IMR-90 (cell line): ENCODE results near the gene CCL27. TPM values are rescaled to one million over a fixed set of nuclear protein-coding genes. Genes with fewer than 3 reads are reported as not detected.

Experiments used
- ATAC-seq: fragments of 200-7000 bp; cut with Tn5 transposase; 2 replicates; pipeline ENCODE4 v1.9.1; 2020; ENCODE audit warnings: low read depth, mild to moderate bottlenecking, moderate library complexity
- BruUV-seq: library from RNA; stranded (reverse); fragments of 400-500 nt; replicated peaks from 2 replicates; lab custom pipeline; 2021; lab: Mats Ljungman, UMichigan
- CTCF ChIA-PET: fragments of 300-600 bp; formaldehyde crosslinking; extraction: SDS; loops from one replicate; lab custom pipeline; 2021; ENCODE audit warnings: antibody characterized with exemption; lab: Yijun Ruan, JAX
- POLR2A ChIA-PET: fragments of 300-600 bp; sonication (Branson Sonifier 250); formaldehyde crosslinking; loops from one replicate; lab custom pipeline; 2022; ENCODE audit warnings: antibody characterized with exemption; ENCODE audit not compliant: unreplicated experiment; lab: Charles Lee
- DNase-seq: peaks from one replicate; pipeline ENCODE4 v3.0.0; 2013
- H2AFZ ChIP-seq: replicated peaks from 2 replicates; pipeline ENCODE3; 2013; ENCODE audit warnings: low read length, mild to moderate bottlenecking; ENCODE audit not compliant: poor library complexity
- H2AK5ac ChIP-seq: 2 replicates; pipeline ENCODE4 v1.6.1; 2013; ENCODE audit warnings: low read depth, low read length, inconsistent platforms
- H2AK9ac ChIP-seq: replicated peaks from 2 replicates; pipeline ENCODE3; 2013; ENCODE audit warnings: mild to moderate bottlenecking, low read depth, low read length, moderate library complexity; ENCODE audit not compliant: poor library complexity
- H2BK120ac ChIP-seq: 2 replicates; pipeline ENCODE4 v1.6.1; 2013; ENCODE audit warnings: low read depth, low read length, inconsistent platforms
- H2BK15ac ChIP-seq: 3 replicates; pipeline ENCODE4 v1.6.1; 2013; ENCODE audit warnings: low read depth, low read length, inconsistent platforms
- H2BK20ac ChIP-seq: 2 replicates; pipeline ENCODE4 v1.6.1; 2013; ENCODE audit warnings: low read depth, mild to moderate bottlenecking, inconsistent platforms, low read length, moderate library complexity
- H2BK5ac ChIP-seq: 2 replicates; pipeline ENCODE4 v1.6.1; 2013; ENCODE audit warnings: mild to moderate bottlenecking, low read depth, low read length, inconsistent platforms; ENCODE audit not compliant: poor library complexity, severe bottlenecking
- H3K14ac ChIP-seq: replicated peaks from 2 replicates; pipeline ENCODE4 v1.6.1; 2013; ENCODE audit warnings: low read depth, low read length, inconsistent platforms
- H3K18ac ChIP-seq: 2 replicates; pipeline ENCODE4 v1.6.1; 2013; ENCODE audit warnings: low read depth, low read length, control low read depth
- H3K23ac ChIP-seq: 2 replicates; pipeline ENCODE4 v1.6.1; 2013; ENCODE audit warnings: low read depth, low read length, inconsistent platforms
- H3K27ac ChIP-seq: 2 replicates; pipeline ENCODE4 v1.5.1; 2013; ENCODE audit warnings: mild to moderate bottlenecking, control low read depth, low read length; ENCODE audit not compliant: insufficient read depth
- H3K27me3 ChIP-seq: 2 replicates; pipeline ENCODE4 v1.6.1; 2013; ENCODE audit warnings: low read length; ENCODE audit not compliant: control insufficient read depth, insufficient read depth
- H3K36me3 ChIP-seq: 2 replicates; pipeline ENCODE4 v1.6.1; 2013; ENCODE audit warnings: low read length, mixed read lengths; ENCODE audit not compliant: control insufficient read depth, insufficient read depth
- H3K4ac ChIP-seq: 2 replicates; pipeline ENCODE4 v1.6.1; 2013; ENCODE audit warnings: low read depth, low read length, inconsistent platforms
- H3K4me1 ChIP-seq: 2 replicates; pipeline ENCODE4 v1.6.1; 2013; ENCODE audit warnings: low read length, mixed read lengths; ENCODE audit not compliant: control insufficient read depth, insufficient read depth
- H3K4me2 ChIP-seq: 2 replicates; pipeline ENCODE4 v1.6.1; 2013; ENCODE audit warnings: low read depth, mild to moderate bottlenecking, control low read depth, low read length, moderate library complexity
- H3K4me3 ChIP-seq: 2 replicates; pipeline ENCODE4 v1.5.1; 2013; ENCODE audit warnings: low read depth, mild to moderate bottlenecking, control low read depth, low read length, moderate library complexity; ENCODE audit not compliant: insufficient read depth
- H3K56ac ChIP-seq: 2 replicates; pipeline ENCODE4 v1.6.1; 2013; ENCODE audit warnings: low read length, inconsistent platforms; ENCODE audit not compliant: insufficient read depth; ENCODE audit errors: extremely low read depth
- H3K79me1 ChIP-seq, 2 experiments: 2 replicates each; pipeline ENCODE4 v1.6.1; 2013; ENCODE audit warnings: low read length in 2 of 2, inconsistent platforms in 1 of 2, low read depth in 1 of 2
- H3K9ac ChIP-seq: 2 replicates; pipeline ENCODE4 v1.6.1; 2013; ENCODE audit warnings: low read depth, low read length, control low read depth
- H3K9me1 ChIP-seq: 2 replicates; pipeline ENCODE4 v1.6.1; 2013; ENCODE audit warnings: low read length, inconsistent platforms; ENCODE audit not compliant: insufficient read depth
- H3K9me3 ChIP-seq: 2 replicates; pipeline ENCODE4 v1.6.1; 2013; ENCODE audit warnings: low read length; ENCODE audit not compliant: control insufficient read depth, insufficient read depth
- H4K20me1 ChIP-seq: 2 replicates; pipeline ENCODE4 v1.6.1; 2013; ENCODE audit warnings: low read length, inconsistent platforms; ENCODE audit not compliant: insufficient read depth
- H4K5ac ChIP-seq: 2 replicates; pipeline ENCODE4 v1.6.1; 2013; ENCODE audit warnings: mild to moderate bottlenecking, low read depth, low read length, control low read depth
- H4K8ac ChIP-seq, 2 experiments: 2 replicates each; pipeline ENCODE4 v1.6.1; 2013; ENCODE audit warnings: low read depth in 2 of 2, low read length in 2 of 2, control low read depth in 1 of 2, inconsistent platforms in 1 of 2
- H4K91ac ChIP-seq: 2 replicates; pipeline ENCODE4 v1.6.1; 2013; ENCODE audit warnings: low read depth, low read length, inconsistent platforms; ENCODE audit not compliant: insufficient read depth
- CEBPB ChIP-seq: IDR thresholded peaks from 2 replicates; pipeline ENCODE4 v1.6.1; 2012; ENCODE audit warnings: low read depth, low read length, improper control_type of control experiment
- WGBS, 2 experiments: methylation state at CpG; one replicate each; pipeline versions ENCODE4 v1.1.5 to v1.1.7; 2013; ENCODE audit warnings: missing lambda C conversion rate in 2 of 2; ENCODE audit not compliant: insufficient read length in 1 of 2; ENCODE audit errors: extremely low coverage in 2 of 2; 5-methylcytosine and 5-hydroxymethylcytosine counted together
- dilution Hi-C: fragments of 300-500 bp; cut with HindIII; formaldehyde crosslinking; loops from one replicate; pipeline ENCODE4 v1.14.3; 2018; ENCODE audit warnings: low sequenced_read_pairs; ENCODE audit not compliant: unreplicated experiment
- in situ Hi-C: fragments of 300-500 bp; cut with MboI; formaldehyde crosslinking; loops from 3 replicates; pipeline ENCODE4 v1.14.3; 2019; ENCODE audit warnings: low sequenced_read_pairs, inconsistent platforms, mixed read lengths
- intact Hi-C: fragments of 100-400 bp; cut with micrococcal nuclease; formaldehyde crosslinking; loops from 2 replicates; pipeline ENCODE4 v1.10.0; 2022
- polyA plus RNA-seq, 3 experiments: library from polyadenylated mRNA; depleted of rRNA; stranded (reverse); fragments of >200 nt; gene quantifications; 2 replicates each; pipeline ENCODE4 v1.2.3, GENCODE V29; 2012; ENCODE audit warnings: low replicate concordance in 1 of 3
- total RNA-seq: library from RNA; depleted of rRNA; stranded (reverse); fragments of >200 nt; gene quantifications from 2 replicates; pipeline ENCODE4 v1.2.3, GENCODE V29; 2012

The CCL27 gene
- total and polyA plus RNA-seq, 2 of the 4 experiments (the other 2 are of a cell fraction) = 0.18 to 0.26 TPM

- no peak for TF ChIP-seq CEBPB
- Histone ChIP-seq H3K23ac (peak within 1 kb of the TSS; percentile 71), H4K20me1 (peaks cover 4% of the 10 kb centered on the region; the same call in 1 of the 2 replicates), H4K91ac (no peak within 1 kb of the TSS), H4K5ac (no peak within 1 kb of the TSS), H2BK120ac (no peak within 1 kb of the TSS), H3K9me3 (no peaks in the 10 kb centered on the region), H3K9me1 (0 out of 2 replicates have a peak, but pooled peaks cover 4% of the 10 kb centered on the region), H3K14ac (no peak within 1 kb of the TSS), H2AFZ (peak within 1 kb of the TSS; percentile 77), H3K4me2 (peak within 1 kb of the TSS; percentile 81), H3K9ac (no peak within 1 kb of the TSS), H2BK20ac (no peak within 1 kb of the TSS), H3K18ac (no peak within 1 kb of the TSS), H2BK15ac (no peak within 1 kb of the TSS), H3K36me3 (no peaks in the 10 kb centered on the region), H3K4me3 (peak within 1 kb of the TSS; percentile 33), H3K27ac (no peak within 1 kb of the TSS), H3K4ac (no peak within 1 kb of the TSS), H2AK5ac (no peak within 1 kb of the TSS), H3K56ac (no peak within 1 kb of the TSS), H3K27me3 (peaks cover 71% of the 10 kb centered on the region), H3K79me1 (peaks cover 0 to 3% of the 10 kb centered on the region in 2 experiments; a peak in 1 of 4 replicates), H4K8ac (no peak within 1 kb of the TSS), H2AK9ac (peak within 1 kb of the TSS; percentile 70), H3K4me1 (0 out of 2 replicates have a peak, but pooled peaks cover 2% of the 10 kb centered on the region), H2BK5ac (no peak within 1 kb of the TSS)
- no peak for DNase-seq
- in situ Hi-C loops (no loop called here), dilution Hi-C loops (no loop called here), intact Hi-C loops (no loop called here)
- 1% methylated on average over 17 of the region's 69 CpGs; no CpG with 5 or more reads in 1 of the 2 experiments for WGBS, 2 experiments
- POLR2A ChIA-PET = interaction anchor here (0.7 kb wide), 1 partner anchor 9 kb away, joined by 3 read pairs; no protein-coding TSS in a partner anchor
- peak; percentile 87 for ATAC-seq
- BruUV-seq = no TSS peak
- CTCF ChIA-PET = no interaction called here
These were observed 33.6 kb downstream of the CCL27 start, which contains the start of gene ARID3C for GRCh38 chr9:34628656-34629490. TSS of gene ARID3C (minus strand) at chr9:34629066. CDS start at chr9:34628014, 1,052 bp downstream.
